ENCODE data around the gene CTXND1.
A peak's percentile ranks its signal among the peaks of the same experiment; 100 is the strongest.
"Not testable (repeated sequence)": the region's sequence is repeated elsewhere in the genome, so short reads cannot be mapped to it uniquely, and the experiment has no call there.

Gene CTXND1

DNA sequence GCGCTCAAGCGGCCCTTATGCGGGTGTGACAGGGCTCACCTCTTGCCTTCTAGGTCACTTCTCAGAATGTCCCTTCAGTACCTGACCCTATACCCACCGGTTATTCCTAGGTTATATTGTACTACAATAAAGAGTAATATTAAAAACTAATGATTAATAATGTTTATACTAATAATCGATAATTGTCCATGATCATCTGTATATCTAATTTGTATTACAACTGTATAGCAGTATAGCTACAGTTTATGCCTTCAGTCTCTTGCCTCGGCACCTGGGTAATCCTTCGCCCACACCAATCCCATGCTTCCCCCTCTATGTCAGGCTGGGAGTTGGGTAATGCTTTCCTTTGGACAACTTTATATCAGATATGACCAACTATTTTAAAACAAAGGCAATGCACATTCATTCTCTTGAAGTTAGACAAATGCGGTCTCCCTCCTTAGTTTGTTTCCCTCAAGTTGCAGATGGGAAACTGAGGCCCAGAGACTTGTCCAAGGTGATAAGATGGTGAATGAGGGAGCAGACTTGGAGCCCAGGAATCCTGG, 95.8 kb downstream of the CTXND1 start:
- no peak for DNase-seq

DNA sequence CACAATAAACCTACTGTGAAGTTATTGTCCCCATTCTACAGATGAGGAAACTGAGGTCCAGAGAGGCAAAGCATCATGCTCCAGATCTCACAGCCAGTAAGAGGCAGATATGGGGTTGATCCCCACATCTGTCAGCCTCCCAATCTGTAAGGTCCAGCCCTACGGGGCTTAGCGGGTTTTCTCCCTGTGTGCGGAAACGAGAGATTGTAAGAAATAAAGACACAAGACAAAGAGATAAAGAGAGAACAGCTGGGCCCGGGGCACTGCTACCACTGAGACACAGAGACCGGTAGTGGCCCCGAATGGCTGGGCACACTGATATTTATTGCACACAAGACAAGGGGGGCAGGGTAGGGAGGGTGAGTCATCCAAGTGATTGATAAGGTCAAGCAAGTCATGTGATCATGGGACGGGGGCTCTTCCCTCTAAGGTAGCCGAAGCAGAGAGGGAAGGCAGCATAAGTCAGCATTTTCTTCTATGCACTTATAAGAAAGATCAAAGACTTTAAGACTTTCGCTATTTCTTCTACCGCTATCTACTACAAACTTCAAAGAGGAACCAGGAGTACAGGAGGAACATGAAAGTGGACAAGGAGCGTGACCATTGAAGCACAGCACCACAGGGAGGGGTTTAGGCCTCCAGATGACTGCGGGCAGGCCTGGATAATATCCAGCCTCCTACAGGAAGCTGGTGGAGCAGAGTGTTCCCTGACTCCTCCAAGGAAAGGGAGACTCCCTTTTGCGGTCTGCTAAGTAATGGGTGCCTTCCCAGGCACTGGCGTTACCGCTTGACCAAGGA, 96.4 kb downstream of the CTXND1 start:
- not testable (repeated sequence) for DNase-seq

DNA sequence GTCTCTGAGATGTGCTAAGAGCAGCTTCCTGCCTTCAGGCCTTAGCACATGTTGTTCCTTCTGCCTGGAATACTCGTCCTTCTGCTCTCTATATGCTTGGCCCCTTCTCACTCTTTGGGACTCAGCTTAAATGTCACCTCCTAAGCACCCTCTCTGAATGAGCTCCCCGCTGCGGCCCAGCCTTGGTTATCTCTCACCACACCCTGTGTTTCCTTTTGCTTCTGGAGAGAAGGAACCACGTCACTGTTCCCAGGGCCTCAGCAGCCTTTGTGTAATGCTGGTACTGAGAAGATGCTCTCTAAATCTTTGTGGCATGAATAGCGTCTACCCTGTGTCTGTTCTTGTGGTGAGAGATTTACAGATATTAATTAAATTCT, 97.0 kb downstream of the CTXND1 start:
- no peak for DNase-seq

GRCh38 chr15:80154336-80154735, 97.7 kb downstream of the CTXND1 start:
- no peak for DNase-seq

GRCh38 chr15:80153900-80154299, 98.1 kb downstream of the CTXND1 start:
- no peak for DNase-seq

DNA sequence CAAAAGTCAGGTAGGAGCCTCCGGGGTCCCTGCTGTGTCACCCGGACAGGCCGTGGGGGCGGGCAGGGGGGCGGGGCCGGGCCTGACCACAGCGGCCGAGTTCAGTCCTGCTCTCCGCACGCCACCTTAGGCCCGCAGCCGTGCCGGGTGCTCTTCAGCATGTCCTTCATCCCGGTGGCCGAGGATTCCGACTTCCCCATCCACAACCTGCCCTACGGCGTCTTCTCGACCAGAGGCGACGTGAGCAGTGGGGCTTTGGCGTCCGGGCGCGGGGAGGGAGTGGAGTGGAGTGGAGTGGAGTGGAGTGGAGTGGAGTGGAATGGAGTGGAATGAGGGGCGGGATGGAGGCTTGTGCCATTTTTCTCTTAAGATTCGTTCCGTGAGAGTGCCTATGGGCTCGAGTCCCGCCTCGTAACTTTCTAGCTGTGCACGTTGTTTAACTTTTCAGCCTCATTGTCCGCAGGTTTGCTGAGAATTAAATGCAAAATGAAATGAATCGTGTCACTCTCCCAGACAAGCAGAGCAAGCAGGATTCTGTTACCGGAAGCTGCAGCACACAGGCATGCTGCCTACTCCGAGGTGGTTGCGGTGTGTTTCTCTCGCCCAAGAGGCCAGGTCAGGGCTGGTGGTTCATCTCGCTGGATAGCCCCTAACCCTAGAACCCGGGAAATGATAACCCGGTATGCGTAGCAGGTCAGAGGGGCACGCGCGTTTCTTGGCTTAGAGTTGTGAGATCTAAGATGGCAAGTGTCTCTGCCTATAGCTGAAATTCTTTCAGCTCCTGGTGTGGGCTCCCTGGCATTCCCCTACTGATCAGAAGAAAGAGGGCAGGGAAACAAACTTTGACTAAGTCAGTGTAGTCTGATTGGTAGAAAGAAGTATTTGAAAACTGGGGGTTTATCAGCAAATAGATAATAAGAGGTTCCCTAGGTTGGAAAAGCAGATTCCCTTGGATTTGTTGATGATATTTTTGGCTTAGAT, 98.8 kb downstream of the CTXND1 start, which contains the start of gene FAH:
Gene FAH, plus strand, starts transcription at position 104 of the 981 bp plus-strand sequence. Its CDS starts 56 bp downstream, at position 160.
- DNase-seq: no peak

- peak; percentile 97 for DNase-seq
Measured at GRCh38 chr15:80152180-80152895, 99.7 kb downstream of the CTXND1 start.

GRCh38 chr15:80151576-80151975, 100.4 kb downstream of the CTXND1 start:
- no peak for DNase-seq

GRCh38 chr15:80151148-80151547, 100.9 kb downstream of the CTXND1 start:
- DNase-seq: no peak

Data from NCI-H82 (cell line).